PFSK-1 (cell line): ENCODE results near the gene PIGB. TPM values are rescaled to one million over a fixed set of nuclear protein-coding genes. Genes with fewer than 3 reads are reported as not detected.

ENCODE experiments used
- FOXP2 ChIP-seq: optimal IDR thresholded peaks from 2 replicates; pipeline ENCODE3; 2011; ENCODE audit warnings: borderline replicate concordance, control low read depth, inconsistent platforms; ENCODE audit not compliant: insufficient read depth; ENCODE audit errors: extremely low read length, extremely low read depth
- POLR2AphosphoS5 ChIP-seq: IDR thresholded peaks from 2 replicates; pipeline ENCODE4 v1.6.1; 2012; ENCODE audit warnings: low read depth, mild to moderate bottlenecking, control low read depth, low read length, moderate library complexity
- SIN3A ChIP-seq: IDR thresholded peaks from 2 replicates; pipeline ENCODE4 v1.6.1; 2012; ENCODE audit warnings: mild to moderate bottlenecking, low read length, moderate library complexity, borderline replicate concordance; ENCODE audit not compliant: insufficient read depth
- TAF1 ChIP-seq: IDR thresholded peaks from 2 replicates; pipeline ENCODE4 v1.6.1; 2012; ENCODE audit warnings: low read length, control low read depth, borderline replicate concordance; ENCODE audit not compliant: insufficient read depth
- polyA plus RNA-seq: library from polyadenylated mRNA; unstranded; fragments of >200 nt; gene quantifications from one replicate; pipeline ENCODE4 v1.2.1, GENCODE V29; 2012; ENCODE audit warnings: low read depth, missing spikeins; ENCODE audit not compliant: insufficient read length
- TF ChIP-seq, protein P1 (sequence below), 2 experiments: IDR thresholded peaks; 2 replicates each; pipeline versions ENCODE4 v1.6.1 to v1.8.0; 2011 to 2012; ENCODE audit warnings: low read depth in 2 of 2, low read length in 2 of 2, control low read depth in 1 of 2, inconsistent platforms in 1 of 2, mild to moderate bottlenecking in 1 of 2, moderate library complexity in 1 of 2; ENCODE audit not compliant: insufficient read depth in 1 of 2

The PIGB gene
- polyA plus RNA-seq: 7.6 TPM

DNA sequence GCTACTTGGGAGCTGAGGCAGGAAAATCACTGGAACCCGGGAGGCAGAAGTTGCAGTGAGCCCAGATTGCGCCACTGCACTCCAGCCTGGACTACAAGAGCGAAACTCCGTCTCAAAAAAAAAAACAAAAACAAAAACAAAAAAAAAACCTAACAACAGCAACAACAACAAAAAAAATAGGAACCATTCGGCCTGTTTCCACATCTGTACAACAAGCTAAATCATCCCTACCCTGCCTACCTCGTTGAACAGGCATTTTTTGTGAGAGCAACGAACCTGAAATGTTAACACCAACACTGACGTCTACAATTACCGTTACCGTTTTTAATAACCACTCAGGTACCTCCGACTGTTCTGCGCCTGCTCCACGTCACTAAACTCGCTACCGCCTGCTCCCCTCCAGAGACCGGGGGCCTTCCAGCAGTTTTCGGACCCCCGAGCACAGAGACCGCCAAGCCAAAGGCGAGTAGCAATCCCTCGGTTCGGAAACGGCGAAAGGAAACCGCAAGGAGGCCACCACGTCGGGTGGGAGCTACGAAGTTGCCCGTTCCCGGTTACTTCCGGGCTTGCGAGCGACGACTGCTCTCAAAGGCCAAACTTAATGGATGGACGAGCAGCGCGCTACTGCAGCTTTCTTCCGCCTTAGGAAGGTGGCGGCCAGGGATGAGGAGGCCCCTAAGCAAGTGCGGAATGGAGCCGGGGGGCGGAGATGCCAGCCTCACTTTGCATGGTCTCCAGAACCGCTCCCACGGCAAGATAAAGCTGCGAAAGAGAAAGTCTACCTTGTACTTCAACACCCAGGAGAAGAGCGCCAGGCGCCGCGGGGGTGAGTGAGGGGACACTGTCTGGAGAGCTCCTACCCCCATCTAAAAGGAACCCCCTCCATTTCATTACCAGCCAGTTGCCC, at the start of gene PIGB, which contains the start of gene PIGBOS1:
TSS of gene PIGB (plus strand) at position 635 of the 907 bp plus-strand sequence. CDS start at position 664, 29 bp downstream.
TSS of gene PIGBOS1 (minus strand) at position 536 of the 907 bp plus-strand sequence. CDS start 1,331 bp downstream, outside the sequence.
- TF ChIP-seq FOXP2 (peak; percentile 66), TAF1 (peak; percentile 76; the same call in 1 of the 2 replicates), SIN3A (peak; percentile 22; the same call in 1 of the 2 replicates), POLR2AphosphoS5 (peak; percentile 65)
- TF ChIP-seq, protein P1, sequence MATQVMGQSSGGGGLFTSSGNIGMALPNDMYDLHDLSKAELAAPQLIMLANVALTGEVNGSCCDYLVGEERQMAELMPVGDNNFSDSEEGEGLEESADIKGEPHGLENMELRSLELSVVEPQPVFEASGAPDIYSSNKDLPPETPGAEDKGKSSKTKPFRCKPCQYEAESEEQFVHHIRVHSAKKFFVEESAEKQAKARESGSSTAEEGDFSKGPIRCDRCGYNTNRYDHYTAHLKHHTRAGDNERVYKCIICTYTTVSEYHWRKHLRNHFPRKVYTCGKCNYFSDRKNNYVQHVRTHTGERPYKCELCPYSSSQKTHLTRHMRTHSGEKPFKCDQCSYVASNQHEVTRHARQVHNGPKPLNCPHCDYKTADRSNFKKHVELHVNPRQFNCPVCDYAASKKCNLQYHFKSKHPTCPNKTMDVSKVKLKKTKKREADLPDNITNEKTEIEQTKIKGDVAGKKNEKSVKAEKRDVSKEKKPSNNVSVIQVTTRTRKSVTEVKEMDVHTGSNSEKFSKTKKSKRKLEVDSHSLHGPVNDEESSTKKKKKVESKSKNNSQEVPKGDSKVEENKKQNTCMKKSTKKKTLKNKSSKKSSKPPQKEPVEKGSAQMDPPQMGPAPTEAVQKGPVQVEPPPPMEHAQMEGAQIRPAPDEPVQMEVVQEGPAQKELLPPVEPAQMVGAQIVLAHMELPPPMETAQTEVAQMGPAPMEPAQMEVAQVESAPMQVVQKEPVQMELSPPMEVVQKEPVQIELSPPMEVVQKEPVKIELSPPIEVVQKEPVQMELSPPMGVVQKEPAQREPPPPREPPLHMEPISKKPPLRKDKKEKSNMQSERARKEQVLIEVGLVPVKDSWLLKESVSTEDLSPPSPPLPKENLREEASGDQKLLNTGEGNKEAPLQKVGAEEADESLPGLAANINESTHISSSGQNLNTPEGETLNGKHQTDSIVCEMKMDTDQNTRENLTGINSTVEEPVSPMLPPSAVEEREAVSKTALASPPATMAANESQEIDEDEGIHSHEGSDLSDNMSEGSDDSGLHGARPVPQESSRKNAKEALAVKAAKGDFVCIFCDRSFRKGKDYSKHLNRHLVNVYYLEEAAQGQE (IDR thresholded peaks at IDR 0.05; ENCODE audit: insufficient read depth in 1 of 2, low read depth in 2 of 2, low read length in 2 of 2): 0 out of 4 replicates have a peak, but pooled peaks of 1 of the 2 experiments have one; percentile 35

DNA sequence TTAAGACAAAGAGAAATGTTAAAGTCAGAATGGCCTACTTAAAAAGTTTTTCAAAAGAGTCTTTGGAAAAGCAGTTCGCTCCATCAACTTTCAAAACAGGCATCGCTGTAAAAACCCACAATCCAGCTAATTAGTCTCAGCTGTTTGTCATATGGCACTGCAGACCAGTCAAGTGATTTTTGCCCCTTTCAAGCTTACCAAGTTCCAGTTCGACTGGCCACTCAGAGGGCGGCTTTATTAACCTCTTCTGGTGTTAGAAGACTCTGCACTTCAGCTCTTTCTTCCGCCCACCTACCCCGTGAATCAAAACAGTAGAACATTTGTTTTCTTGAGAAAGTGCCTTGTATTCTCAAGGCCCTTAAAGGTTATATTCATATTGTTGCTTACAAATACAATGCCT, 48.7 kb upstream of the PIGB start:
- TF ChIP-seq TAF1 (no peak), POLR2AphosphoS5 (no peak), SIN3A (no peak), FOXP2 (no peak)
- TF ChIP-seq, protein P1 (IDR thresholded peaks at IDR 0.05; ENCODE audit: insufficient read depth in 1 of 2, low read depth in 2 of 2, low read length in 2 of 2): no peak

DNA sequence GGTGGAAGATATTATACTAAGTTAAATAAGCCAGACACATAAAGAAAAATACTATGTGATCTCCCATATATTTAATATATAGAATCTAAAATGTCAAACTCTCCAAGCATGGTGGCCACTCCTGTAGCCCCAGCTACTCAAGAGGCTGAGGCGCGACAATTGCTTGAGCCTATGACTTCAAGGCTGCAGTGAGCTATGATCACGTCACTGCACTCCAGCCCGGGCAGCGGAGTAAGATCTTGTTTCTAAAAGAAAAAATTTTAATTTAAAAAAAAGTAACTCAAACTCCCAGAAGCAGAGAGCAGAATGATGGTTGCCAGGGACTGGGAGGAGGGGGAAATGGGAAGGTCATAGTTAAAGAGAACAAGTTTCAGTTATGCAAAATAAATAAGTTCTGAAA, 42.7 kb upstream of the PIGB start:
- TF ChIP-seq FOXP2 (no peak), SIN3A (no peak)

DNA sequence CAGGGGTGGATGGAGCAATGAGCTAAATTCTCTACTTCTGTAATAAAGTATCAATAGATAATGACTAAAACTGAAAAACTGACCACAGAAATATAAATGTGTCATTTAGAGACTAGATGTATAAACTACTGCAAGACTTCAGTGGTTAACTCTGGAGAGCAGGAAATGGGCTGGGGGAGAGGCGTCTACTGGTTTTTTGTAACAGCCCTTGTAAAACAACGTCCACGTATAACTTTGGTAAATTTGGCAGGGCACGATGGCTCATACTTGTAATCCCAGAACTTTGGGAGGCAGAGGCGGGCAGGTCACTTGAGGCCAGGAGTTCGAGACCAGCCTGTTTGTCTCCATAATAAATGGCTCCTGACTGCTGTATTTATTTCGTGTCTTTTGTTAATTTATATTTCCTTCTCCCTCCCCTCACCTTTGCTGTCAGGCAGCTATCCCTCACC, 41.9 kb upstream of the PIGB start:
- TF ChIP-seq FOXP2 (no peak), POLR2AphosphoS5 (no peak), SIN3A (no peak), TAF1 (no peak)
- TF ChIP-seq, protein P1 (IDR thresholded peaks at IDR 0.05; ENCODE audit: insufficient read depth in 1 of 2, low read depth in 2 of 2, low read length in 2 of 2): no peak

DNA sequence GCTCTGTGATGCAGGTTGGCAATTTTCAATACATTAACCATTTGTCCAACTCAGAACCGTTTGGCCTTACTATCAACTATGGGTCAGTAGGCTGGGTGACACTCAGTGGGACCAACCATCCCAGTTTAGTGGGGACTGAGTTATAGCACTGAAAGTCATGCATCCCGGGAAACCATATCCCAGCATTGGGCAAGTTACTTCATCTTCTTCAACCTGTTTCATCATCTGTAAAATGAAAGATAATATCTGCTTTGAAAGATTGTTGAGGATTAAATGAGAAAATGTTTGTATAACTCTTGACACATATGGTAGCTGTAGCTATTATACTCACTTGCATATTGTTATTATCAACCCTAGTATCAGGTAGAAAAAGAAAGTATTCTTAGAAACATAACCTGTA, 41.3 kb upstream of the PIGB start:
- TF ChIP-seq, protein P1 (IDR thresholded peaks at IDR 0.05; ENCODE audit: insufficient read depth in 1 of 2, low read depth in 2 of 2, low read length in 2 of 2): no peak
- TF ChIP-seq FOXP2: no peak
- no peak for TF ChIP-seq TAF1
- TF ChIP-seq SIN3A: no peak
- TF ChIP-seq POLR2AphosphoS5: no peak
